ENCODE measurements around the gene FOXP2.

FOXP2 gene

GRCh38 chr7:114740941-114741340, 326.3 kb downstream of the FOXP2 start:
- DNase-seq: no peak

GRCh38 chr7:114741911-114742310, 327.3 kb downstream of the FOXP2 start:
- no peak for DNase-seq

Measured in stimulated activated naive CD4-positive, alpha-beta T cell (primary cell).